Activated naive CD4-positive, alpha-beta T cell treated with anti-CD3 and anti-CD28 coated beads, Interleukin-2, amount 10 ng/mL, durations not matched to agents 7 days and 5 days (primary cell): ENCODE results near the gene OOSP3.
"Not testable (repeated sequence)": the region's sequence is repeated elsewhere in the genome, so short reads cannot be mapped to it uniquely, and the experiment has no call there.

Experiments
- CTCF ChIA-PET: fragments of 350-600 bp; sonication (Branson Sonifier 250); formaldehyde crosslinking; loops from one replicate; lab custom pipeline; 2021; ENCODE audit warnings: antibody characterized with exemption; lab: Charles Lee
- DNase-seq: peaks from one replicate; pipeline ENCODE4 v3.0.0-alpha.2; 2020
- H3K27ac Mint-ChIP-seq: one replicate; pipeline ENCODE4 v1.8.0; 2021; ENCODE audit warnings: mild to moderate bottlenecking, moderate library complexity, mixed read lengths
- H3K27me3 Mint-ChIP-seq: one replicate; pipeline ENCODE4 v1.8.0; 2021; ENCODE audit warnings: mild to moderate bottlenecking, mixed read lengths
- H3K36me3 Mint-ChIP-seq: one replicate; pipeline ENCODE4 v1.8.0; 2021; ENCODE audit warnings: mixed read lengths
- H3K4me1 Mint-ChIP-seq: one replicate; pipeline ENCODE4 v1.8.0; 2021; ENCODE audit warnings: mixed read lengths
- H3K4me3 Mint-ChIP-seq: one replicate; pipeline ENCODE4 v1.8.0; 2021; ENCODE audit warnings: mild to moderate bottlenecking, moderate library complexity, mixed read lengths
- H3K9me3 Mint-ChIP-seq: one replicate; pipeline ENCODE4 v1.8.0; 2021; ENCODE audit warnings: mixed read lengths

Gene OOSP3

DNA sequence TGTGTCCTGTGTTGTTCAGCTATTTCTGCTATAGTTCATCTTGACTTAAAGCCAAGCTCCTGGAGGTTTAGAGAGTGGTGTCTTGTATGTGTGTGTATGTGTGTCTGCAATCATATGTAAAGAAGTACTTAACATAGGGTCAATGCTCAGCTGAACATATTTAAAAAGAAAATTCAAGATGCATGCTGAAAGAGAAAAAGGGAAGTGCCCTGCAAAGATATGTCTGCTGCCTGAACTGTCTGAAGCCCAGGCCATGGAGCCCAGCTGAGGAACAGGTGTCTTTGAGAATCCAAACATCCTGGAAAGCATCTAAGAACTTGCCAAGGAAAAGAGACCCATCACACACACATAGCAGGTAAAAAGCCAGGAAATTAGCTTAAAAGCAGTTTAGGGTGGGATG is 18.9 kb upstream of the OOSP3 start:
- Mint-ChIP-seq H3K27me3 (peaks cover 4% of the 10 kb centered on the region), H3K4me3 (no peak overlapping the region), H3K36me3 (peaks cover 1% of the 10 kb centered on the region), H3K4me1 (peaks cover 27% of the 10 kb centered on the region), H3K9me3 (no peaks in the 10 kb centered on the region), H3K27ac (no peak overlapping the region)
- CTCF ChIA-PET, result no interaction called here
- no peak for DNase-seq

DNA sequence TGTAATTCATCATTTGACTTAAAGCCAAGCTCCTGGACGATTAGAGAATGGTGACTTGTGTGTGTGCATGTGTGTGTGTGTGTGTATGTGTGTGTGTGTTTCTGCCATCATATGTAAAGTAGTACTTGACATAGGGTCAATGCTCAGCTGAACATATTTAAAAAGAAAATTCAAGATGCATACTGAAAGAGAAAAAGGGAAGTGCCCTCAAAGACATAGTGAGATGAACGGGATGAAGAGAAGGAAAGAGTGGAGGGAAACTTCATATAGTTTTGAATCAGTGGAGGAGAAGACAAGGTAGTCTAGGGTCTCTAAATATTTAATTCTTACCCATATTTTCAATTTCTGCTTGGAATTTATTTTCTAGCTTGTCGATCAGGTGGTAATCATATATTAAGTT is 16.3 kb upstream of the OOSP3 start:
- Mint-ChIP-seq H3K27ac (no peak overlapping the region), H3K4me3 (no peak overlapping the region), H3K4me1 (peaks cover 21% of the 10 kb centered on the region), H3K36me3 (peaks cover 1% of the 10 kb centered on the region), H3K9me3 (no peaks in the 10 kb centered on the region), H3K27me3 (peaks cover 10% of the 10 kb centered on the region)
- DNase-seq, result no peak
- CTCF ChIA-PET, result no interaction called here

DNA sequence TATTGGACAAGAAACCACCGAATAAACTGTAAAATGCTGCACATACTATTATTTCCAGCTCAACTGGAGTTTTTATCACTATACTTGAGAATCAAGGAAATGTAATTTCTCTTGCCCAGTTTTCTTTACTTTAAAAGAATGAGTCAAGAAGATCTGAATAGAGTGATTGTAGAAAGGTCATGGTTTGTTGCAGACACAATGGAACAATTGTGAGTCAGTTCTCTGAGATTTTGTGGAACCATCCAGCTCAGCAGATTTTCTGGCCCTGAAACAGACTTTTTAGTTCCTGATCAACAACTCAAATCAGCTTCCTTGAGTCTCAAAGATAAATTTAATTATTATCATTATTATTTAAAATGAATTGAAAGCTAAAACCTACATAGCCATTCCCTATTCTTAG is 13.6 kb upstream of the OOSP3 start:
- Mint-ChIP-seq H3K9me3 (no peaks in the 10 kb centered on the region), H3K27ac (no peak overlapping the region)
- no peak for DNase-seq

DNA sequence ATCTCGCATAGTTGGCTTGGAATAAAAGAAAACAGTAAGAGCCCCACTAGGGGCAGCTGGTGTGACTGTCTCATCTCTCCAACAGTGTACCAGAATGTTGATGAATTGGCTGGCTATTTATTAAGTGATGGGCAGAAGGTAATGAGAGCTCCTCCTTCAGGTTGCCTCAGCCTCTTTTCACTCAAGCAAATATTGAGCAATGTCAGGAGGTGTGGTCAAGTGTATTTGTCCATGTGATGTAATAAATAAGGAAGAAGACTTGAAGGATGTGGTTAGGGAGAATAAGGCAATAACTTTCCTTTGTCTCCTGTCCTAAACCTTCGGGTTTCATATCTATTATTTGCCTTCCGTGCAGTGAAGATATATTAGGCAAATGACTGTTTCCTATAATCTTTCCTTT is 12.2 kb upstream of the OOSP3 start, which contains the start of gene TCN1:
TSS of gene TCN1 (minus strand) at position 91 of the 400 bp plus-strand sequence. CDS start at position 74, 17 bp downstream.
- no peak for DNase-seq
- CTCF ChIA-PET, result no interaction called here

More for the DNA sequence above, 13.6 kb upstream of the OOSP3 start:
- no peak overlapping the region for H3K4me3 Mint-ChIP-seq
- peaks cover 1% of the 10 kb centered on the region for H3K36me3 Mint-ChIP-seq
- H3K27me3 Mint-ChIP-seq, result peaks cover 10% of the 10 kb centered on the region
- CTCF ChIA-PET, result no interaction called here
- no peaks in the 10 kb centered on the region for H3K4me1 Mint-ChIP-seq

DNA sequence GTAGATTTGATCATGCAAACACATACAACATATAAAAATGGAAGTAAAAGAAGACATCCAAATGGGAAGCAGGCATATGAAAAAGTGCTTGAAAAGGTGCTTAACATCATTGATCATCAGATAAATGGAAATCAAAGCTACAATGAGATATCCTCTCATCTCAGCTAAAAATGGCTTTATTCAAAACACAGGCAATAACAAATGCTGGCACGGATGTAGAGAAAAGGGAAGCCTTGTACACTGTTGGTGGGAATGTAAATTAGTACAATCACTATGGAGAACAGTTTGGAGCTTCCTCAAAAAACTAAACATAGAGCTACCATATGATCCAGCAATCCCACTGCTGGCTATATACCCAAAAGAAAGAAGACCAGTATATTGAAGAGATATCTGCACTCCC is 11.7 kb upstream of the OOSP3 start:
- H3K27me3 Mint-ChIP-seq, result peaks cover 10% of the 10 kb centered on the region
- no peak for DNase-seq
- H3K4me3 Mint-ChIP-seq, result no peak overlapping the region
- no peaks in the 10 kb centered on the region for H3K9me3 Mint-ChIP-seq
- no peaks in the 10 kb centered on the region for H3K36me3 Mint-ChIP-seq
- CTCF ChIA-PET, result no interaction called here
- no peak overlapping the region for H3K27ac Mint-ChIP-seq
- no peaks in the 10 kb centered on the region for H3K4me1 Mint-ChIP-seq

More for the DNA sequence above, 12.2 kb upstream of the OOSP3 start, which contains the start of gene TCN1:
- H3K27ac Mint-ChIP-seq, result no peak within 1 kb of the TSS
- H3K9me3 Mint-ChIP-seq, result no peaks in the 10 kb centered on the region
- H3K4me1 Mint-ChIP-seq, result no peaks in the 10 kb centered on the region
- H3K4me3 Mint-ChIP-seq, result no peak within 1 kb of the TSS
- no peaks in the 10 kb centered on the region for H3K36me3 Mint-ChIP-seq
- peaks cover 10% of the 10 kb centered on the region for H3K27me3 Mint-ChIP-seq

DNA sequence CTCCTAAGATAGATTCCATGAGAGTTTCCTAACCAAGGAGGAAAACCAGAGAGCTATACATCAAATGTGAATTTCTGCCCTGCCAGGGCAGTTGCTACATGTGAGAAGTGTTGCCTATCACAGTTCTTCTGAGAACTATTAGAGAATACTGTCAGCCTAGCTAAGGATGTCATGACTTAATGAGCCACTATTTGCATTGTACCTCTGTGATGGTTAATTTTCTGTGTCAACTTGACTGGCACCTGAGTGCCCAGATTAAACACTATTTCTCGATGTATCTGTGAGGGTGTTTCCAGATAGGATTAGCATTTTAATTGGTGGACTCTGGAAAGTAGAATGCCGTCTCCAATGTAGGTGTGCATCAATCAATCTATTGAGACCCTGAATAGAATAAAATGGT is 10.6 kb upstream of the OOSP3 start:
- no peaks in the 10 kb centered on the region for H3K9me3 Mint-ChIP-seq
- CTCF ChIA-PET, result interaction anchor here (0.6 kb wide), 1 partner anchor 321 kb away, joined by 3 read pairs; no protein-coding TSS in a partner anchor

DNA sequence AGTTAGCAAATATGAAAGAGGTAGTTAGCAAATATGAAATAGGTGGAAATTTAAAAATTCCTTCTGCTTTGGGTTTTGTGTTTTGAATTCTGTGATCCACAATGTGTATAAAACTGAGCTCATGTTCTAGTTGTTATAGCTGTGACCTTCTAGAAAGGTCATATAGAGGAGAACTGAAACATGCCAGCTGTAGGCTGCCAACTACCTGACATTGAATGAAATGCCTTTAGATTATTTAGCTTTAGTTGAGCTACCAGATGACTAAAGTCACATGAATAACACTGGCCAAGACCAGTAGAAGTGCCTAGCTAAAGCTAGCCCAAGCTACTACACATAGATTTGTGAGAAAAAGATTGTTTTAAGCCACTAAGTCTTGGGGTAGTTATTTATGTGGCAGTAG is 6.5 kb upstream of the OOSP3 start:
- no peaks in the 10 kb centered on the region for H3K36me3 Mint-ChIP-seq
- H3K4me3 Mint-ChIP-seq, result no peak overlapping the region
- H3K27me3 Mint-ChIP-seq, result no peaks in the 10 kb centered on the region
- no peaks in the 10 kb centered on the region for H3K9me3 Mint-ChIP-seq
- no peak for DNase-seq
- CTCF ChIA-PET, result no interaction called here
- no peaks in the 10 kb centered on the region for H3K4me1 Mint-ChIP-seq
- no peak overlapping the region for H3K27ac Mint-ChIP-seq

More for the DNA sequence above, 10.6 kb upstream of the OOSP3 start:
- DNase-seq, result no peak
- no peak overlapping the region for H3K27ac Mint-ChIP-seq
- no peak overlapping the region for H3K4me3 Mint-ChIP-seq
- H3K4me1 Mint-ChIP-seq, result no peaks in the 10 kb centered on the region
- no peaks in the 10 kb centered on the region for H3K36me3 Mint-ChIP-seq
- peaks cover 5% of the 10 kb centered on the region for H3K27me3 Mint-ChIP-seq

DNA sequence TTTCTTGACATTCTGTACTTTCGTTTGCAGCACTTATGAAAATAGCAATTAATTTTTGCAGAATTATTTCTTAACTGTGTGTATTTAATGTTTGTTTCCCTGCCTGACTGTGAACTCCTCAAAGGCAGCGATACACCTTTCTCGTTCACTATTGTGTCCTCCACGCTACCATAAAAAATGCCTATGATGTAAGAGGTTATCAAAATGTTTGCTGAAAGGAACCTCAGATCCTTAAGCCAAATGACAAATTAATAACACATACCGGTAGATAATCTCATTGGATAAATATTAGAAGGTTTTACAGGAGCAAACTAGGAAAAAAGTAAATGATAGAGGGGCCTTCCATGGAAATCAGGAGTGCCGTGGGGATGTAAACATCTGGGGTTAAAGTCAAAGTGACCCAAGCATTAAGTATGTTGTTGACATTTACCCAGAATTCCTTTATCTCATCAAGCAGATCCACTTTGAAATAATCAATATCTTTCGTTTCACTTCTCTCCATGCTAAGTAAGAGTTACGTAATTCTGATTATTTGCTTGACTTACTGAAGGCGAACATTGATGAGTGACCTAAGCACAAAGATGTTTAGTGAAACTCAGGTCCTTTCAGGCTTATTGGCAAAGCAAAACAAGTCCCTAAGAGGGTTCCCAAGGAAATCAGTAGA is 2.6 kb upstream of the OOSP3 start:
- H3K27me3 Mint-ChIP-seq, result no peaks in the 10 kb centered on the region
- H3K27ac Mint-ChIP-seq, result no peak overlapping the region
- no peaks in the 10 kb centered on the region for H3K4me1 Mint-ChIP-seq
- CTCF ChIA-PET, result interaction anchor here (0.5 kb wide), 1 partner anchor 13 kb away, joined by 3 read pairs; no protein-coding TSS in a partner anchor
- H3K36me3 Mint-ChIP-seq, result no peaks in the 10 kb centered on the region
- H3K9me3 Mint-ChIP-seq, result no peaks in the 10 kb centered on the region
- no peak for DNase-seq
- H3K4me3 Mint-ChIP-seq, result no peak overlapping the region

DNA sequence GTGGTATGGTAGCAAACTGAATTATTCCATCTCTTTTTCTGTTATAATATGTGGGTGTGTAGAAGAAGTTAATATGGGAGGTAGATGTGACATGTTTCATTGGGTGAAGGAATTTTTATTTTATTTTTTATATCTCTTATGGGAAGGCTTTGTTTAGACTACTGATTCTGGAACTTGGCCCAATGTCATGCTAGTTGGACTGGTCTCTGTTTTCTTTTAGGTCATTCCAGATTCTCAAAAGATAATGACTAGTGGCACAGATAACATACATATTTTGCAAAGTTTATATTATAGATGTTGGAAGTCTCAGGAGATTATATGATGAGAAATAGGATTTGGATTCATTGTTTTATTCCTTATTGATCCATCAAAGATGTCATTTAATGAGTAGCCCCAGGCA is 1.3 kb upstream of the OOSP3 start:
- no peaks in the 10 kb centered on the region for H3K4me1 Mint-ChIP-seq
- no peaks in the 10 kb centered on the region for H3K36me3 Mint-ChIP-seq
- no peaks in the 10 kb centered on the region for H3K9me3 Mint-ChIP-seq
- no peak for DNase-seq
- H3K27ac Mint-ChIP-seq, result no peak overlapping the region
- CTCF ChIA-PET, result no interaction called here
- no peak overlapping the region for H3K4me3 Mint-ChIP-seq
- H3K27me3 Mint-ChIP-seq, result no peaks in the 10 kb centered on the region

DNA sequence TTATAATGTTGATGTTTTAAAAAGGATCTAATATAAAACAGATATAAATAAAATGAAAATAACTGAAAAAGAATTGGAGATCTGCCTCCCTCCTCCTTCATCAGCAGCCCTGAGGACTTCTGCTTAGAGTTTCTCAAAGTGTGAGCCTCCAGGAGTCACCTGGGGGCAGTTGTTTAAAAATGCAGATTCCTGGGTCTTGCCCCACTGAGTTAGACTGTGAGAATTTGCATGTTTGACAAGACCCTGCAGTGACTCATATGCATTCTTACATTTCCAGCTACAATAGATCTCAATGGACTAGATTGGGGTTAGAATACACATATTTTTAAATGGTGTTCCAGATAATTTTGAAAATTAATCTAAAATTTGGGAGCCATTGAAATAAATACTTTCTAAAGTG is 798 bp upstream of the OOSP3 start:
- Mint-ChIP-seq H3K36me3 (no peaks in the 10 kb centered on the region), H3K27me3 (no peaks in the 10 kb centered on the region), H3K27ac (no peak overlapping the region), H3K9me3 (no peaks in the 10 kb centered on the region), H3K4me3 (no peak overlapping the region), H3K4me1 (no peaks in the 10 kb centered on the region)
- no peak for DNase-seq
- CTCF ChIA-PET, result no interaction called here

DNA sequence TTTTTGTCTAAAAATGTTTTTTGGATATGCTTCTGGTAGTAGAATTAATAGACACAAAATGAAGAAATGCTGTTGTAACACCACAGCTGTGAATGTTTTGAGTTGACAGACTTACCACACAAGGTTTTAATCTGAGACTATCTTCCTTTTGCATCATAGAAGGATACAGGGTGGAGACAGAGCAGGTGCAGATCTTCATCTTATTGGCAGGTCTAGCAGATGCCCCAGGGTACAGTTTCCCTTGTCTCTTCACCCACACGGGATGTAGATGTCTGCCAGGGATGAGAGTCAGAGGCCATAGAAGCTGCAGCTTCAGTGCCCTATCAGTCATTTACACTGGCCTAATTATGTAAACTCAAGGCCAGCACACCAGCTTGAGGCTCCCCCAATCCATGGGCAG is 985 bp downstream of the OOSP3 start:
- CTCF ChIA-PET, result no interaction called here
- Mint-ChIP-seq H3K27ac (no peak overlapping the region), H3K27me3 (no peaks in the 10 kb centered on the region), H3K36me3 (no peaks in the 10 kb centered on the region), H3K4me1 (no peaks in the 10 kb centered on the region), H3K4me3 (no peak overlapping the region), H3K9me3 (no peaks in the 10 kb centered on the region)
- no peak for DNase-seq

DNA sequence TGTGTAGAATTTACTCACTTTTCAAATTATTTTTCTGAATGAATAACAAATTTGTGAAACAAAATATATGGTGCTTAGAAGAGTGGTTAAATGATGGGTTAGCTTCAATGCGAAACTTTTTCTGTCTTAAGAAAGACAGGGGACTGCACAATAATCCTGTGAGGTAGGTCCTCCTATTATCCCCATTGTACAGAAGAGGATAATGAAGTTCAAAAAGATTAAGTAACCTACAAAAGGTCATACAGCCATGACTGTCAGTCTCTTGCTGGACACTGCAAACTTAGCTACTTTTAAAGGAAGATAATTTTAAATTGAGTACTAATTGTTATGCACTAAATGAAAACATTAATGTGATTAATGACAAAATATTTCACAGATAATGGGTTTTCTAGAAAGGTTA is 5.0 kb downstream of the OOSP3 start:
- Mint-ChIP-seq H3K27ac (no peak overlapping the region), H3K4me3 (no peak overlapping the region)

DNA sequence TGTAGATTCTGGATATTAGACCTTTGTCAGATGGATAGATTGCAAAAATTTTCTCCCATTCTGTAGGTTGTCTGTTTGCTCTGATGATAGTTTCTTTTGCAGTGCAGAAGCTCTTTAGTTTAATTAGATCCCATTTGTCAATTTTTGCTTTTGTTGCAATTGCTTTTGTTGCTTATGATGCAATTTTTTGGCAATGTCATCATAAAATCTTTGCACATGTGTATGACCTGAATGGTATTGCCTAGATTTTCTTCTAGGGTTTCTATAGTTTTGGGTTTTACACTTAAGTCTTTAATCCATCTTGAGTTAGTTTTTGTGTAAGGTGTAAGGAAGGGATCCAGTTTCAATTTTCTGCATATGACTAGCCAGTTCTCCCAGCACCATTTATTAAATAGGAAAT is 8.6 kb downstream of the OOSP3 start:
- H3K27me3 Mint-ChIP-seq, H3K27ac Mint-ChIP-seq, H3K36me3 Mint-ChIP-seq, DNase-seq, CTCF ChIA-PET, H3K4me1 Mint-ChIP-seq, H3K4me3 Mint-ChIP-seq: not testable (repeated sequence)
- peaks cover 24% of the 10 kb centered on the region for H3K9me3 Mint-ChIP-seq

More for the DNA sequence above, 5.0 kb downstream of the OOSP3 start:
- Mint-ChIP-seq H3K36me3 (no peaks in the 10 kb centered on the region), H3K4me1 (no peaks in the 10 kb centered on the region), H3K9me3 (peaks cover 4% of the 10 kb centered on the region), H3K27me3 (no peaks in the 10 kb centered on the region)
- CTCF ChIA-PET, result no interaction called here
- no peak for DNase-seq

DNA sequence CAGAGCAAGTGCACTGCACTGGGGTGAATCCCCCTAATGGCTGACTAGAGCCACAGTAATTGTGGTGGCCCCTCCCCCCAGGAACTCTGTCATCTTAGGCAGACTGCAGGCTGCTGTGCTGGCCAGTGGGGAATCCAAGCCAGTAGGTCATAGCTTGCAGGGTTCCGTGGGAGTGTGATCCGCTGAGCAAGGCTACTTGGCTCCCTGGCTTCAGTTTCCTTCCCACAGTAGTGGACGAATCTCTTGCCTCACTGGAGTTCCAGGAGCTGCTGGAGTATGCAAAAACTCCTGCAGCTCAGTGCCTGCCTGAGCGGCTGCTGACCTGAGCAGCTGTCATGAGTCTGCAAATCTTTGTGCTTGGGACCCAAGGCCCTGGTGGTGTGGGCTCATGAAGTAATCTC is 13.2 kb downstream of the OOSP3 start:
- no peaks in the 10 kb centered on the region for H3K27me3 Mint-ChIP-seq
- DNase-seq, result no peak
- no peaks in the 10 kb centered on the region for H3K4me1 Mint-ChIP-seq
- peaks cover 22% of the 10 kb centered on the region for H3K9me3 Mint-ChIP-seq
- CTCF ChIA-PET, result no interaction called here
- no peak overlapping the region for H3K27ac Mint-ChIP-seq
- no peak overlapping the region for H3K4me3 Mint-ChIP-seq
- no peaks in the 10 kb centered on the region for H3K36me3 Mint-ChIP-seq

DNA sequence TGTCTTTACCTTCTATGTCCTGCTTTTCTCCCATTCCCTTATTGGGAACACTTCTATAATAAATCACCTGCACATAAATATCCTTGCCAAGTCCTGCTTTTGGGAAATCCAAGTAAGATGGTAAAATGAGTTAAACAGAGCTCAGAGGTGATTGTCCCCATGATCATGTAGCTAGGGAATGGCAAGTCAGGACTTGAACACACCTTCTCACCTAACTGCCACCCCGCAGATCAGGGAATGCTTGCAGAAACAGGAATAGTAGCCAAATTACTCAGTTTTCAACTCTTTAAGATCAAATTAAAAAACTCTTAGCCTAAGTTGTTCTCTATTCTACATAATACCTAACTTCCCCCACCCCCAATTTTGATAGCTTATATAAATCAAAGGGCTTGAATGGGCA is 16.0 kb downstream of the OOSP3 start:
- CTCF ChIA-PET, result no interaction called here
- Mint-ChIP-seq H3K4me1 (no peaks in the 10 kb centered on the region), H3K9me3 (peaks cover 10% of the 10 kb centered on the region), H3K27ac (no peak overlapping the region), H3K27me3 (no peaks in the 10 kb centered on the region), H3K36me3 (no peaks in the 10 kb centered on the region), H3K4me3 (no peak overlapping the region)
- no peak for DNase-seq
